HG03432 (cell line): ENCODE results near the gene CITED4.

Experiments
- ATAC-seq: cut with Tn5 transposase; IDR thresholded peaks from one replicate; pipeline ENCODE4 v1.9.1; 2021; ENCODE audit warnings: mild to moderate bottlenecking, moderate library complexity; ENCODE audit not compliant: unreplicated experiment

CITED4 gene

GRCh38 chr1:40837601-40838000, 24.6 kb downstream of the CITED4 start:
- no peak for ATAC-seq

- ATAC-seq, result no peak
Observed at GRCh38 chr1:40836283-40836682, 25.9 kb downstream of the CITED4 start.

- ATAC-seq, result no peak
Observed at GRCh38 chr1:40834968-40835545, 27.1 kb downstream of the CITED4 start.

- ATAC-seq, result no peak
Observed at GRCh38 chr1:40833979-40834378, 28.2 kb downstream of the CITED4 start.

- no peak for ATAC-seq
Observed at GRCh38 chr1:40831001-40831732, 31.0 kb downstream of the CITED4 start.

- no peak for ATAC-seq
Observed at GRCh38 chr1:40830419-40830943, 31.7 kb downstream of the CITED4 start.

GRCh38 chr1:40829631-40830245, 32.4 kb downstream of the CITED4 start:
- no peak for ATAC-seq

GRCh38 chr1:40825996-40826395, 36.2 kb downstream of the CITED4 start:
- no peak for ATAC-seq

- no peak for ATAC-seq
Observed at GRCh38 chr1:40825435-40825788, 36.8 kb downstream of the CITED4 start.

GRCh38 chr1:40824591-40825434, 37.4 kb downstream of the CITED4 start:
- ATAC-seq, result no peak

- ATAC-seq, result no peak
Observed at GRCh38 chr1:40823983-40824382, 38.2 kb downstream of the CITED4 start.

- ATAC-seq, result no peak
Observed at GRCh38 chr1:40823345-40823744, 38.8 kb downstream of the CITED4 start.

- ATAC-seq, result no peak
Observed at GRCh38 chr1:40822890-40823289, 39.3 kb downstream of the CITED4 start.

GRCh38 chr1:40820911-40821693, 41.1 kb downstream of the CITED4 start:
- ATAC-seq, result no peak

GRCh38 chr1:40820251-40820797, 41.8 kb downstream of the CITED4 start:
- ATAC-seq, result no peak

GRCh38 chr1:40819101-40819500, 43.1 kb downstream of the CITED4 start:
- no peak for ATAC-seq

- peak; percentile 88 for ATAC-seq
Observed at GRCh38 chr1:40818264-40818961, 43.8 kb downstream of the CITED4 start.

- ATAC-seq, result peak; percentile 31
Observed at GRCh38 chr1:40817791-40818263, 44.3 kb downstream of the CITED4 start.

GRCh38 chr1:40815420-40815819, 46.7 kb downstream of the CITED4 start:
- no peak for ATAC-seq
